GM06990 (cell line): Measurements from ENCODE around the gene FHIT.

Experiments
- DNase-seq: peaks from one replicate; pipeline ENCODE4 v3.0.0-alpha.2; 2011; ENCODE audit not compliant: insufficient read length; ENCODE audit errors: extremely low read depth
- H3K27me3 ChIP-seq: replicated peaks from 2 replicates; pipeline ENCODE4 v1.6.0; 2011; ENCODE audit warnings: low read length; ENCODE audit not compliant: control insufficient read depth, insufficient read depth
- H3K36me3 ChIP-seq: 2 replicates; pipeline ENCODE4 v1.5.1; 2011; ENCODE audit warnings: low read length; ENCODE audit not compliant: control insufficient read depth, insufficient read depth
- H3K4me3 ChIP-seq: replicated peaks from 2 replicates; pipeline ENCODE4 v1.5.1; 2011; ENCODE audit warnings: low read depth, mild to moderate bottlenecking, control low read depth, low read length
- CTCF ChIP-seq: IDR thresholded peaks from 2 replicates; pipeline ENCODE4 v1.5.1; 2011; ENCODE audit warnings: low read length, control low read depth, mild to moderate bottlenecking, inconsistent platforms; ENCODE audit not compliant: insufficient read depth, poor library complexity, severe bottlenecking

FHIT gene

GRCh38 chr3:61146010-61146890, 105.0 kb downstream of the FHIT start:
- no peak overlapping the region for H3K4me3 ChIP-seq
- no peak for DNase-seq
- no peaks in the 10 kb centered on the region for H3K27me3 ChIP-seq
- no peaks in the 10 kb centered on the region for H3K36me3 ChIP-seq
- no peak for TF ChIP-seq CTCF

- H3K4me3 ChIP-seq, result no peak overlapping the region
- no peak for TF ChIP-seq CTCF
- H3K27me3 ChIP-seq, result no peaks in the 10 kb centered on the region
- no peaks in the 10 kb centered on the region for H3K36me3 ChIP-seq
- no peak for DNase-seq
These were observed 109.6 kb downstream of the FHIT start for GRCh38 chr3:61141697-61142096.

- Histone ChIP-seq H3K27me3 (no peaks in the 10 kb centered on the region), H3K4me3 (no peak overlapping the region), H3K36me3 (no peaks in the 10 kb centered on the region)
- DNase-seq, result no peak
- no peak for TF ChIP-seq CTCF
These were observed 110.0 kb downstream of the FHIT start for GRCh38 chr3:61141227-61141626.

GRCh38 chr3:61139686-61140085, 111.6 kb downstream of the FHIT start:
- Histone ChIP-seq H3K36me3 (no peaks in the 10 kb centered on the region), H3K4me3 (no peak overlapping the region), H3K27me3 (no peaks in the 10 kb centered on the region)
- no peak for DNase-seq
- TF ChIP-seq CTCF, result no peak

- Histone ChIP-seq H3K27me3 (no peaks in the 10 kb centered on the region), H3K4me3 (no peak overlapping the region)
- TF ChIP-seq CTCF, result no peak
These were observed 112.9 kb downstream of the FHIT start for GRCh38 chr3:61138401-61138800.

More at GRCh38 chr3:61138401-61138800, 112.9 kb downstream of the FHIT start:
- H3K36me3 ChIP-seq, result no peaks in the 10 kb centered on the region
- DNase-seq, result no peak
